GF-D8 (cell line): Measurements from ENCODE around the gene LDB1.

Experiments used
- DNase-seq: peaks from one replicate; lab custom pipeline; 2025; lab: John Stamatoyannopoulos, UW

LDB1 gene

DNA sequence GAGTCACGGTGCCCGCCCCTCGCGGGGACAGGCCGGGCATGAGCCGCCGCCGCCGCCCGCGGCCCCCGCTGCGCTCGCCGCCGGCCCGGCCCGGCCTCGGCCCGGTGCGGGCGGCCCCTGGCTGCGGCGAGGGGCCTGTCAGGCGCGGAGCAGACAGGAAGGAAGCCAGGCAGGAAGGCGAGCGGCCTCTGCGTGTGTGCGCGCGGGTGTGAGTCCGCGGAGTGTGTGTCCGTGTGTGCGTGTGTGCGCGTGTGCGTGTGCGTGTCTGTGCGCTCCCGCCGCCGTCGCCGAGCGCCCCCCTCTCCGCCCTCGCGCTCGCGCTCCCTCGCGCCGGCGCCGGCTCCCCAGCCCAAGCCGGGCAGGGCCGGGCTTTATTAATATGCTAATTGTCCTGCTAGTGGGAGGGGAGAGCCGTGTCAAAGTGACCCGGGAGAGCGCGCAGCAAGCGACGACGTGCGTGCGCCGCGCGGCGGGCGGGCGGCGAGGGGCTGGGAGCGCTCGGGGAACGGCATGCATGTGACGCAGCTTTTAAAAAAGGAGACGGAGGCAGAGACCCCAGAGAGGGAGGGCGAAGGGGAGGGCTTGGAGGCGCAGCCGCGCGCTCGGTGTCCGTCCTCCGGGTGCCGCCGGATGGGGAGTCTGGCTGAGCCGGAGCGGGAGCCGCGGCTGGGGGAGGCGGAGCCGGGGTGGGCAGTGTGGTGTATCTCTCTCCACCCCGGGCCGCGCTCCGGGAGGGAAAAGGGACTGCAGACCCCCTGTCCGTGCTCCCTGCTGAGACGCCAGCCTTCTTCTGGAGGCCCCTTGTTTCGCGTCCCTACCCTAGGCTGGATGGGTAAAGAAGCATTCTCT lies at the start of gene LDB1:
Gene LDB1 (minus strand): TSS at position 227 of the 849 bp plus-strand sequence. CDS start 258 bp downstream, outside the sequence.
- DNase-seq: peak; percentile 53

- no peak for DNase-seq
Observed at GRCh38 chr10:102167861-102168260, 47.7 kb upstream of the LDB1 start.

DNA sequence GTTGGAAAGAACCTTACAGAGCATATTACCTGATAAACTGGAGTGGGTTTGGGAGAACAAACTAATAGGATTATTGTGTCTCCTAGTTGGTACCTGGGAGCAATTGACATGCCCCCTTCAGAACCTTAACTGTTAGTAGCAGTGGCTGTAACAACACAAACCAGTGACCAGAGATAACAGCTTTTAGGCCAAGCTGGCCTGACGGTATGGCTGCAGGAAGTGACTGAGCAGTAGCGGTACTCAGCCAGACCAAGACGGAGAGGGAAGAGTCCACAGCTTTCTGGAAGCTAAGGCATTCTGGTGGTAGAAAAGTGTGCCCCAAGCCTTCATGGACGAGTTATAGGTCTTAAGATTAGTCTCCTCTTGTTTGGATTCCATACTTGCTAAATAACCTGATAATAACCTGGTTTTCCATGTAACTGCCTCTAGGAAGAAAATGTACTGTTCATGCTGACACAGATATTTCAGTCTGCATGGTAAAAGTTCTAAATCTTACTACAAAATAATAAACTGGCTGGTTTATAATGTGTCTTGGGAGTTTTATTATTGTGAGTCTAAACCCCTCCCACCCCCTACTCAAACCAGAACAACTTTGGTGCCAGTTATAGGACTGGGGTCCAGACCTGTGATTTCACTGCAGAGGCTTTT lies 43.3 kb upstream of the LDB1 start:
- no peak for DNase-seq

GRCh38 chr10:102159831-102160230 lies 39.7 kb upstream of the LDB1 start:
- DNase-seq: no peak

- no peak for DNase-seq
Observed at GRCh38 chr10:102159051-102159597, 39.0 kb upstream of the LDB1 start.

DNA sequence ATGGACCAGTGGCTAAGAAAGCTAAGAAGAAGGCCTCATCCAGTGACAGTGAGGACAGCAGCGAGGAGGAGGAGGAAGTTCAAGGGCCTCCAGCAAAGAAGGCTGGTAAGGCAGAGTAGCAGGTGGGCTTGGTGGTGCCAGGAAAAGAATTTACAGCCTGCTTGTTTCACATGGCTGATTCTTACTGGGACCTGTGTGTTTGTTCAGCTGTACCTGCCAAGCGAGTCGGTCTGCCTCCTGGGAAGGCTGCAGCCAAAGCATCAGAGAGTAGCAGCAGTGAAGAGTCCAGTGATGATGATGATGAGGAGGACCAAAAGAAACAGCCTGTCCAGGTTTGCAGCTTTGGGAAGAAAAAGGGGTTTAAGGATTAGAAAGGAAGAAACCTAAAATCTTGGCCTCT lies 37.1 kb upstream of the LDB1 start:
- DNase-seq: no peak

GRCh38 chr10:102154466-102155116 lies 34.4 kb upstream of the LDB1 start:
- no peak for DNase-seq

- no peak for DNase-seq
Observed at GRCh38 chr10:102153093-102153620, 33.0 kb upstream of the LDB1 start.

GRCh38 chr10:102152545-102152890 lies 32.4 kb upstream of the LDB1 start:
- DNase-seq: no peak

DNA sequence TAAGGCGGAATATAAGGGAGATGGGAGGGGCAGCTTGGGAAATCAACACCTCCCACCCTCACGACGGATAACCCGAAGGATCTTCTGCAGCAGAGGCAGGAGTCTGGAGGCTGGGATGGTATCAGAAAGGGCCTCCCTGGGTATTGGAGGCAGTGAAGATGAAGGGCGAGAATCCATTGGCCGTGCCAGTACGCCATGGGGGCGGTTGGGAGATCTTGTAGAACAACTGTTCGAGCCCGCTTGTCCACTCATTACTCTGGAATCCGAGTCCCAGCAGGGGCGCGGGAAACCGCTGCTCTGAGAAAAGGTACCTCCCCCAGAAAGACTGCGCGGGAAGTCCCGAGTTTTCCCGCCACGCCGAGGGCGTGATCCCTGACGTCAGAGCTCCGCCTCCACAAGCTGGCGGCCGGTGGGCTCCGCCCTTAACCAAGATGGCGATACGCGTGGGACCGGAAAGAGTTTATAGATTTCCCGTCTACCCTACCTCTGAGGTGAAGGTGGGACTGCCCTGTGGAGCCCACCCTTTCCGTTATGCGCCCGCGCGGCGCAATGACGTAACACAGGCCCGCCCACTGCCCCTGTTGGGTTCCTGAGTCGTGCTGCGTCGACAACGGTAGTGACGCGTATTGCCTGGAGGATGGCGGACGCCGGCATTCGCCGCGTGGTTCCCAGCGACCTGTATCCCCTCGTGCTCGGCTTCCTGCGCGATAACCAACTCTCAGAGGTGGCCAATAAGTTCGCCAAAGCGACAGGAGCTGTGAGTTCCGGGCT lies 31.8 kb upstream of the LDB1 start, which contains the start of gene NOLC1:
Gene NOLC1 (plus strand): TSS at position 616 of the 771 bp plus-strand sequence. CDS start 22 bp downstream, at position 638.
- DNase-seq: peak; percentile 96

GRCh38 chr10:102150970-102151773 lies 31.0 kb upstream of the LDB1 start:
- DNase-seq: no peak

DNA sequence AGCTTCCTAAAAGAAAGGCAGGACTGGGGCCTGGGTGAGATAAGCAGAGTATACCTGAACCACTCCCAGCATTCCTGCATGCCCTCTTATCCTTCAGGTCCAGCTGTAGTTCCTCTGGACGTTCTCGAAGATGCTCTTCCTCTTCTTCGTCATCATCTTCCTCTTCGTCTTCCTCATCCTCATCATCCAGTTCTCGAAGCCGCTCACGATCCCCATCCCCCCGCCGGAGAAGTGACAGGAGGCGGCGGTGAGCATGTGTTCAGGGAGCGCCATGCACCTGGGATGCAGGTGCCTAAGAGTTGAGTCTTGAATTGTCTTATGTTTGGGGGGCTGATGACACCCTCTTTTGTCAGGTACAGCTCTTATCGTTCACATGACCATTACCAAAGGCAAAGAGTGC lies 28.1 kb upstream of the LDB1 start:
- no peak for DNase-seq

GRCh38 chr10:102147561-102147960 lies 27.4 kb upstream of the LDB1 start:
- DNase-seq: no peak

DNA sequence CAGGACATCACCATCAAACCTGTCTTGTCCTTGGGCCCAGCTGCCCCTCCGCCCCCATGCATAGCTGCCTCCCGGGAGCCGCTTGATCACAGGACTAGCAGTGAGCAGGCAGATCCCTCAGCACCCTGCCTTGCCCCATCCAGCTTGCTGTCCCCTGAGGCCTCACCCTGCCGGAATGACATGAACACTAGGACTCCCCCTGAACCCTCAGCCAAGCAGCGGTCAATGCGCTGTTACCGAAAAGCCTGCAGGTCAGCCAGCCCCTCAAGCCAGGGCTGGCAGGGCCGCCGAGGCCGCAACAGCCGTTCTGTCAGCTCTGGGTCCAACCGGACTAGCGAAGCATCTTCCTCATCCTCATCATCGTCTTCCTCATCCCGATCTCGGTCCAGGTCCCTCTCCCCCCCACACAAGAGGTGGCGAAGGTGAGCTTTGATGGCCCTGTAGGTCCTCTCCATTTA lies 26.8 kb upstream of the LDB1 start:
- DNase-seq: no peak

GRCh38 chr10:102141583-102142107 lies 21.5 kb upstream of the LDB1 start:
- no peak for DNase-seq

DNA sequence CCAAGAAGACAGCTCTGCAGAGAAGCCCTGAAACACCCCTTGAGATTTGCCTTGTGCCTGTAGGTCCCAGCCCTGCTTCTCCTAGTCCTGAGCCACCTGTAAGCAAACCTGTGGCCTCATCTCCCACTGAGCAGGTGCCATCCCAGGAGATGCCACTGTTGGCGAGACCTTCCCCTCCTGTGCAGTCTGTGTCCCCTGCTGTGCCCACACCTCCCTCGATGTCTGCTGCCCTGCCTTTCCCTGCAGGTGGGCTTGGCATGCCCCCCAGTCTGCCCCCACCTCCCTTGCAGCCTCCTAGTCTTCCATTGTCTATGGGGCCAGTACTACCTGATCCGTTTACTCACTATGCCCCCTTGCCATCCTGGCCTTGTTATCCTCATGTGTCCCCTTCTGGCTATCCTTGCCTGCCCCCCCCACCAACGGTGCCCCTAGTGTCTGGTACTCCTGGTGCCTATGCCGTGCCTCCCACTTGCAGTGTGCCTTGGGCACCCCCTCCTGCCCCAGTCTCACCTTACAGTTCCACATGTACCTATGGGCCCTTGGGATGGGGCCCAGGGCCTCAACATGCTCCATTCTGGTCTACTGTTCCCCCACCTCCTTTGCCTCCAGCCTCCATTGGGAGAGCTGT lies 20.9 kb upstream of the LDB1 start:
- no peak for DNase-seq

DNA sequence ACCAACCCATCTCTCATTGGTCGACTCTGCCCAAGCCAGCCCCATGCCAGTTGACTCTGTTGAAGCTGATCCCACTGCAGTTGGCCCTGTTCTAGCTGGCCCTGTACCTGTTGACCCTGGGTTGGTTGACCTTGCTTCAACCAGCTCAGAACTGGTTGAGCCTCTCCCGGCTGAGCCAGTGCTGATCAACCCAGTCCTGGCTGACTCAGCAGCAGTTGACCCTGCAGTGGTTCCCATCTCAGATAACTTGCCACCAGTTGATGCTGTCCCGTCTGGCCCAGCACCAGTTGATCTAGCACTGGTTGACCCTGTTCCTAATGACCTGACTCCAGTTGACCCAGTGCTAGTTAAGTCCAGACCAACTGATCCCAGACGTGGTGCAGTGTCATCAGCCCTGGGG lies 20.1 kb upstream of the LDB1 start:
- DNase-seq: no peak

GRCh38 chr10:102139281-102140110 lies 19.3 kb upstream of the LDB1 start:
- DNase-seq: no peak

- no peak for DNase-seq
Observed at GRCh38 chr10:102135956-102136526, 15.9 kb upstream of the LDB1 start.
